GF-D8 (cell line): Measurements from ENCODE around the gene MAP10.
"Not testable (repeated sequence)": the region's sequence is repeated elsewhere in the genome, so short reads cannot be mapped to it uniquely, and the experiment has no call there.

Experiments
- DNase-seq: peaks from one replicate; lab custom pipeline; 2025; lab: John Stamatoyannopoulos, UW

Gene MAP10

GRCh38 chr1:232805269-232806185, at the start of gene MAP10:
TSS of gene MAP10 (plus strand) at chr1:232805416. CDS start at chr1:232805450, 34 bp downstream.
- no peak for DNase-seq

- DNase-seq = no peak
Measured at GRCh38 chr1:232764458-232765251, 40.6 kb upstream of the MAP10 start.

GRCh38 chr1:232765542-232765941, 39.7 kb upstream of the MAP10 start:
- no peak for DNase-seq

- no peak for DNase-seq
Measured at GRCh38 chr1:232766241-232766890, 38.9 kb upstream of the MAP10 start.

GRCh38 chr1:232766904-232767303, 38.3 kb upstream of the MAP10 start:
- no peak for DNase-seq

GRCh38 chr1:232767305-232768074, 37.7 kb upstream of the MAP10 start:
- DNase-seq = no peak

GRCh38 chr1:232768793-232769192, 36.4 kb upstream of the MAP10 start:
- DNase-seq = no peak

GRCh38 chr1:232769733-232770132, 35.5 kb upstream of the MAP10 start:
- DNase-seq = no peak

- no peak for DNase-seq
Measured at GRCh38 chr1:232773752-232774151, 31.5 kb upstream of the MAP10 start.

GRCh38 chr1:232776526-232777106, 28.6 kb upstream of the MAP10 start:
- no peak for DNase-seq

GRCh38 chr1:232780354-232780753, 24.9 kb upstream of the MAP10 start:
- DNase-seq = no peak

GRCh38 chr1:232784794-232785193, 20.4 kb upstream of the MAP10 start:
- DNase-seq = no peak

GRCh38 chr1:232785630-232786029, 19.6 kb upstream of the MAP10 start:
- not testable (repeated sequence) for DNase-seq

GRCh38 chr1:232786845-232787455, 18.3 kb upstream of the MAP10 start:
- no peak for DNase-seq

- no peak for DNase-seq
Measured at GRCh38 chr1:232788235-232788872, 16.9 kb upstream of the MAP10 start.

- no peak for DNase-seq
Measured at GRCh38 chr1:232789651-232790050, 15.6 kb upstream of the MAP10 start.

GRCh38 chr1:232792949-232793348, 12.3 kb upstream of the MAP10 start:
- DNase-seq = no peak

GRCh38 chr1:232793944-232794343, 11.3 kb upstream of the MAP10 start:
- peak; percentile 5 for DNase-seq

- DNase-seq = no peak
Measured at GRCh38 chr1:232795497-232796053, 9.6 kb upstream of the MAP10 start.
